Embryonic facial prominence (tissue), 1 donor: ENCODE measurements around the gene CD86.
"Not testable (repeated sequence)": the region's sequence is repeated elsewhere in the genome, so short reads cannot be mapped to it uniquely, and the experiment has no call there.

Source experiments
- DNase-seq: peaks from one replicate; pipeline ENCODE4 v3.0.0-alpha.2; 2016; ENCODE audit errors: extremely low spot score

CD86 gene, protein sequence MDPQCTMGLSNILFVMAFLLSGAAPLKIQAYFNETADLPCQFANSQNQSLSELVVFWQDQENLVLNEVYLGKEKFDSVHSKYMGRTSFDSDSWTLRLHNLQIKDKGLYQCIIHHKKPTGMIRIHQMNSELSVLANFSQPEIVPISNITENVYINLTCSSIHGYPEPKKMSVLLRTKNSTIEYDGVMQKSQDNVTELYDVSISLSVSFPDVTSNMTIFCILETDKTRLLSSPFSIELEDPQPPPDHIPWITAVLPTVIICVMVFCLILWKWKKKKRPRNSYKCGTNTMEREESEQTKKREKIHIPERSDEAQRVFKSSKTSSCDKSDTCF

DNA sequence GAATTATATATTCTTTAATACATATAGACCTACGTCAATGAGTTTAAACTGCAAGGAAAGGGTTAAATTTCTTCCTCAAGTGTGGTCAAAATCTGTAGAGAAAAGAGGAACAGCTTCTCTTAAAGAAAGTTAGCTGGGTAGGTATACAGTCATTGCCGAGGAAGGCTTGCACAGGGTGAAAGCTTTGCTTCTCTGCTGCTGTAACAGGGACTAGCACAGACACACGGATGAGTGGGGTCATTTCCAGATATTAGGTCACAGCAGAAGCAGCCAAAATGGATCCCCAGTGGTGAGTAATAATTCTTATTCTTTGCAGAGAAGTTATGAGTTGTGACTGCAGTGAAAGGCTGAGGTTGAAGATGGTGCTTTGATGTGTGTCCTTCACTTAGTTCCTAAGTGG lies at the start of gene CD86:
CD86 (plus strand) TSS at position 148 of the 400 bp plus-strand sequence; CDS start at position 276, 128 bp downstream.
- DNase-seq: no peak

DNA sequence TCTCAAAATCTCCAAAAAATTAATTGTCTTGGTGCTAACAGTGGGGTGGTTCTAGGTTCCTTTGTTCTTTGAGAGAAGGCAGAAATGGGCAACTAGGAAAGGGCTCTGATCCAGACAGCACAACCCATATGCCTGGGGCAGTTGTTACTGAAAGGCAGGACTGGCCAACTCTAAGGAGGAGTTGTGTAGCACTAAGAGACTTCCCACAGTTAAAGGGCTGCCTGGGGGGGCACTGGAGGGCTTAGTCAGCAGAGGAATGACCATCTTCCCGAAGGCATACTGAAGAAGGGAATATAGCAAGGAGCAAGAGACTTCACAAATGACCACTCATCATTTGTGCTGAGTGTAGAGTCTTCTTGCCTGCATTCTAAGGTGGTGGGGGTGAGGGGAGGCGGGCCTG lies 48.9 kb upstream of the CD86 start:
- no peak for DNase-seq

DNA sequence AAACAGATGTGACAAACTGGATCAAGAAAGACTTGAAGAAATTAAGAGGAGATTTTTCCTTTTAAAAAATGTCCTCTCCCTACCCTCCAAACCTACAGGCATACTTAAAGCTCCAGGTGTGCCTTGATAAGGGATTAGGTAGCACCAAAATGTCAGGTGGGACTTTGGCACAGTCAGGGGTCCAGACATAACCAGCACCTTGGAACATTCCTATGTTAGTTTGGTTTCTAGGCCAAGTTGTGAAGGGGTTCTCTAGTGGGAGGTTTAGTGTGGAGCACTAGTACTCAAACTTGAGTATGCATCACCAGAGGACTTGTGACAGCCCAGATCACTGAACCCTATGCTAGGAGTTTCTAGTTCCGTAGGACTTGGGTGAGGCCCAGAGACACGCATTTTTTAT lies 47.0 kb upstream of the CD86 start:
- DNase-seq: no peak

DNA sequence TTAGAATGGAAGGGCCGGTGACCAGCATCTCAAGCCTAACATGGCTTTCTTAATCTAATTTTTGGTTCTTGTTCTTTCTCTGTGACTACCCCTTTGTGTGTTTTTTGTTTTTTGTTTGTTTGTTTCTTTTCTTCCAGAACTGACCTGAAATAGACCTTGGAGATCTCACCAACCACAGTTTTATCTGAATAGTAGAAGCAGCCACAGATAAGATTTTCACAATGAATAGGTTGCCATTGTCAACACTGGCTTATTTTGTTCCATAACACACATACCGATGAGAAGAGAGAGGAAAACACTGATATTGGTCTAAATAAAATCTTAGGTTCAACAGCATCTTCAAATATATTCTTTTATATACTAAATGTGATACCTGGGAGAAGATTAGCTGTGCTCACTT lies 44.7 kb upstream of the CD86 start:
- DNase-seq: no peak

DNA sequence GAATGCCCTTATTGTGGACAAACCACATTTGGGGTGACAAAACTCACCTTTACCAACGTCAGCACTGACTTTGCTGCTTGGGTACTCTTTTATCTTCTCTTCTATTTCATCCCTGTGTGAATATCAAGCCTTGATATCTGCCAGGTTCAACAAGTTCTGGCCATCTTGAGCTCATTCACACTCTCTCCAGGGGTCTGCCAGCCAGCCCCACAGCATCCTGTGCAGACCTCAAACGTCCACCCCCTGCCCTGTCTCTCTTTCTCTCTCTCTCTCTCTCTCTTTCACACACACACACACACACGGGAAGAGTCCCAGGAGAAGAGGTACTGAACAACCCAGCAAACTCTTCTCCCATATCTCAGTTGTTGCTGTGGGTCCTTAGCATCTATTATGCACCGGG lies 43.8 kb upstream of the CD86 start:
- no peak for DNase-seq

DNA sequence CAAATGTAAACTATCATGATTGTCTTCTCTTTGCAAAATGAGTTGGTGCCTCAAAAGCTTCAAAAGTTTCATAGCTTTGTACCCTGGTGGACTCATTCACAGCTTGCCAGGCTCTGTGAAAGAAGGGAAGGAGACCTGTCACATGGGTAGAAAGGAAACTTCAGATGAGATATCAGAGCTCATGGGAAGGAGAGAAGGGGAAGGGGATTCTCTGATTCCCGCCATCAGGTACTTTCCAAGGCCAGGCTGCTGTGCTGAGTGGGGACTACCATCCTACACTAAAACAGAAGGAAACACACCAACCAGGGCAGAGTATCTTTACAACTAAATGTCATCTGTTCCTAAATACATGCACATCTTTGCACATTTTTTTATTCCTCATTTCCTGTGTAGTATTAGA lies 42.3 kb upstream of the CD86 start:
- DNase-seq: no peak

DNA sequence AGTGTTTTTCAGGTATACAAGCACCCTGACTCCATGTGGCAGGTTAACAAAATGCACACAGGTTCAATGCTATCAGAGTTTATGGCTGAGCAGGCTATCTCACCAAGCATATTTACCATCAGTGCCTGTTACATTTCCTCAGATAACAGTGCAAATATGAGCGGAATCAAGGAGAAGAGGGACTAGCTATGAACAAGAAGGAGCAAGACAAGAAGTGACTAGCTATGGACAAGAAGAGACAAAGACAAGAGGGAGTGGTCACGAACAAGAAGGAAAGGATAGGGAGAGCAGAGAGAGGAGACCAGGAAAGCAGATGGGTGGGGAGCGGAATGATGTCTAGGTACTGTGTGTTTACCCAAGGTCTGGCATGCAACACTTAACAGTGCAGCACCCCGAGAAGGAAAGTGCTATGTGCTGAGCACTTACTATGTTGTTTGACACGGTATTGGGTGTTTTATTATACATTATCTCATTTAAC lies 41.7 kb upstream of the CD86 start:
- no peak for DNase-seq

DNA sequence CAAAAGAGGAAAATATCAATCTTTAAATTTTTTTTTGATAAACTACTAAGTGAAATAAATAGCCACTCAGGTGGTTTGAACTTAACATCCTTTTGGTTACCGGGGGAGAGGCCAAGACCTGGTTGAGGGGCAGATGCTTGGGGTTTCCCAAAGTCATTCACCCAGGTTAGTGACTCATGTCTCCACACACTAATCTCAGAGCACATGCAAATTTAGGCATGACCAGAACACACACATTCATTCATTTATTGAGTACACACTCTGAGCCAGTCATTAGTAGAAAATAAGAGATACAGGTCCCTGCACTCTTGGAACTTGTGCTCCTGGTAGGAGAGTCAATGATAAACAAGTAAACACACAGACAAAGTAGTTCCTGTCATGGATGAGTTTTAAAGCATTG lies 40.4 kb upstream of the CD86 start:
- DNase-seq: no peak

DNA sequence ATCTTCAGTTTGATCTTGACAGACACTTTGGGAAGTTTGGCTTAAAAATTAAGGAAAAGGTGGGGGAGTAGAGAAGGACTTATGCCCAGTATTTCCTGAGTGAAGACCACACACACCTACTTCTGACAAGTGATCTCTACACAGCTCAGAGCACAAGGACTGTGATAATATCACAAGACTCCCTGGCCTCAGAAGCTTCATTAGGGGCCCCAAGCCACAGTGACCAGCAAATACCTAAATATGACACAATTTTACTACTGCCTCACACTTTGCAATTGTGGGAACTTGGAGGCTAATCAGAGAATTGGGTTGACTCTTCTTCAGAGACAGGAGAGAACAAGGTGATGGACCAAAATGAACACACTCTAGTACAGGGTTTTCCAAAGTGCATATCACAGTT lies 35.7 kb upstream of the CD86 start:
- DNase-seq: no peak

DNA sequence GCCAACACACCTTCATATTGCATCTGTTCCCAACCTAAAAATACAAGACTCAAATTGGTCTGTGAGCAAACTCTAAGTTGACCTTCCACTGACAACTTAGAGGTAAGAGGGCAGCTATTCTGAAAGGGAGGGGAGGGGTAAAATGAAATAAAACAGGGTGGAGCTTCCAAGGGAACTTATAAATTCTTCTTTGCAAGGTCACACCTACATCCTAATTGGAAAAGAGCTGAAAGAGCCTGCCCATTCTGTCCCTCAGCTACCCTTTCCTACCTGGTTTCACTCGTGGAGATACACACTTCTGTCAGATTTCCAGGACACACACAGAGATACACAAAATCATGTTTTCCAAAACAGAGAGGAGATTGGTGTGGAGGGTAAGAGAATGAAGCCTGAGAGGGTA lies 34.1 kb upstream of the CD86 start:
- no peak for DNase-seq

DNA sequence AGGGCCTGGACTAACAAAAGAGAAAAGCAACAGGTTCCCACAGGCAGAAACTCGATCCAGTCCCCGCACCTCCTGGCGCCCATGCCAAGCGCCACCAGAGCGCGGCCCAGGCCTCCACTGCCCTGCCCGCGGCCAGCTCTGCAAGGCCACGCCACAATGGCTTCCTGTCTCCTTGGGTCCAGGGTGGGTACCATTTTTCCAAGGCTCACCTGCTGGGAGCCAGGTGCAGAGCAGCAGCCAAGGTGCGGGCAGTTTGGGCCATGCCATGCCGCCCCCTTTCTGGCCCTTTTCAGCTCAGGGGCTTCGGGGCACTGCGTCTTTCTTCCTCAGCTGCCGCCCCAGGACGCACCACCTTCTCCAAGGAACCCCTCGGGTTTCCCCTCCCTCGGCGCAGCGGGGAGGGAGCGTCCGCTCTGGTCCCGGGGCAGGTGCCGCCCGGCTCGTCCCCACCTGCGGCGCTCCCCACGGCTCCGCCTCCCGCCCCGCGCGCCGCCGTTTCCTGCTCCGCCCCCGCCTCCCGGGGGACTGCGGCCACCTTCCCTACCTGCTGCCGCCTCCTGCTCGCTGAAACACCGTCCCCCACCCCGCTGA lies 33.3 kb upstream of the CD86 start, which contains the start of gene ILDR1:
ILDR1 (minus strand) TSS at position 437 of the 591 bp plus-strand sequence; CDS start at position 267, 170 bp downstream.
- DNase-seq: no peak

DNA sequence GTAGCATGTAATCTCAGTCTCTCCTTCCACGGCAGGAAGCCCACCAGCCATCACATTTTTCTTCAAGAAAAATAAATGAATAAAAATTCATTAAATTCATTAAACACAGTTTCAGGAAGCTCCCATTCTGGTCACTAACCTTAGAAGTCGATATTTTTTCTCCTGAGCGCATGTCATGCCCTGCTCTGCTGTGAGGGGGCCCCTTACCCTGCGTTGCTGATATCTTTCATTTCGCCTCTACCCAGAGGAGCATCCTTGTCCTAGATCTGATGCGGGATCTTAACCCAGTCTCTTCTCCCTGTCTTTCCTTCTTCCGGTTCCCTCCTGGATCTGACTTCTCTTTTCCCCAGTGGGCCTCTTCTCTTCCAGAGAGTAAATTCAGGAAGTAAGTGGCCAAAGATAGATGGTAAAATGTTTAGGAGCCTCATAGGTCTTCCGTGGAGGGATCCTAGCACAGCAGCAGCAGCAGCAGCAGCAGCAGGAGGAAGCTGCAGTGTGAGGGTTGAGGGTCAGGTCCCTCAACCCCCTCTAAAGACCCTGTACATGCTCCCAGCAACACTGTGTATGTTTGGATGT lies 31.7 kb upstream of the CD86 start:
- no peak for DNase-seq

DNA sequence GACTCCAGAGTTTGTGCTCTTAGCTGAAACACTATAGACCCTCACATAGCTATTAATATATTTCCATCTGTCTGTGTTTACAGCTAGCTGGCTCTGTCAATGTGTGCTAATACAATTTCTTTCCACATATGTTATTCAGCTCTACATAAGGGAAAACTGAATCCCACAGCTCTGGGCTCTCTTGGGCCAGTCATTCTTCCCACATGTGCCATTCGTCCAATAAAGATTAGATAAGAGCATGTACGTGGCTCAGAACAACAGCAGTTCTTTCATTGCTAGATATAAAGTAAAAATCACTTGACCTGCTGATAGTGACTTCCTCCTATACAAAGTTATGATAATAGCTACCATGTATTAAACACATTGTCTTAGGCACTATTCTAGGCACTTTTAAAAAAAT lies 30.4 kb upstream of the CD86 start:
- DNase-seq: no peak

DNA sequence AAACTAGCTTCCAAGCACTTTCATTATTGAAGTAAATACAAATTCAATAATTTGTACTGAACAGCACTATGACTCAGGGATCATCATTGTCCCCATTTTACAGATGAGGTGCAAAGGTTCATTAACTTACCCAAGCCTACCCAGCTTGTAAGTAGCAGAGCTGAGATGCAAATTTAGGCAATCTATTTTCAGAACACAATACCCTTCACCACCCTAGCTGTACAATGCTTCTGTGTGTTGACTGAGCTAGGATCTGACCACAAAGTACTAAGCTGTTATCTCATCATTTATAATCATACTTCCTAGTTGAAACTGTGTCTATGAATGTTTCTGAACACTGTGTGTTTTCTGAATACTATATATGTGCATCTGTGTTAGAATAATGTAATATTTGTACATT lies 29.9 kb upstream of the CD86 start:
- DNase-seq: no peak

DNA sequence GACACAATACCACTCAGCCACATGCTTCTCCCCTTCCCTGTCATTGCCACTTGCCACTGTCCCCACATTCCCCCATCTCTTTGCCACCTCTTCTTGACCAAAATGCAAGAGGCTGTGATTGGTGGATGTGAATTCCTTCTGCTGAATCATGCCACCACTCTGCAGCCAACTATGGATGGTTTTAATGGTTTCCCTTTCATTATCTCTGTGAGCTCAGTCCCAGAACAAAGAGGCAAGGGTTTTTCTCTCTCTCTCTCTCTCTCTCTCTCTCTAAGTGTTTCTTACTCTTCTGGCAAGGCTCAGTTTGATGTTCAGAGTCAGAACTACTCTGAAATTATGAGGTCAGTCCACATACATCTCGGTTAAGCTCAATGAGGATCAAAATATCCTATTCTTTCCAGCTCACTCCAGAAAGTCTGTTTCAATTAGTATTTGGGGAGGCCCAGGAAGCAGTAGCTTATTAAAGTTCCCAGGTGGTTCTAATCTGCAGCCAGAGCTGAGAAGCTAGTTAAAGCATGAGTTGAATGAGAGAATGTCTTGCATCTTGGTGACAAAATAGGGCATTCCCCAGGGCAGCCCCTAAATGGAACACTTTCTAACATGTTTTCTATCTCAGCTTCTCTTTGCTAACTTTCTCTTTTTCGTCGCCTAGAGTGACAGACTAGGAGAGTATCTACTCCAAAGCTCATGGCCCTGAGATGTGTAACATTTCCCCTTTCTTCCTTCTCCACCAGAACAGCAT lies 24.6 kb upstream of the CD86 start:
- no peak for DNase-seq

DNA sequence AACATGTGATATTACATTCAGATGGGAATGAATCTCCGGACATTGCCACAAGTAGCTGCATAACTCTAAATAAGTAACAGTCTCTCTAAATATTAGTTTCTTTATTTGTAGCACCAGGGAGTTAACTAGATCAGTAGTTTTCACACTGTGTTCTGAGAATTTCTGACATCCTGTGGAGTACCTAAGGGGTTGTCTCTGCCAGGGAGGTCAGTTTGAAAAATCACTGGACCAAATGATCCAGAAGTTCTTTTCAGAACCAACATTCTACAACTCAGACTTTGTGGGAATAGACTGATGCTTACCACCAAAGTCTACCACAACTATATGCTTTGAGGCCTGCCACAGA lies 24.1 kb upstream of the CD86 start:
- DNase-seq: no peak

DNA sequence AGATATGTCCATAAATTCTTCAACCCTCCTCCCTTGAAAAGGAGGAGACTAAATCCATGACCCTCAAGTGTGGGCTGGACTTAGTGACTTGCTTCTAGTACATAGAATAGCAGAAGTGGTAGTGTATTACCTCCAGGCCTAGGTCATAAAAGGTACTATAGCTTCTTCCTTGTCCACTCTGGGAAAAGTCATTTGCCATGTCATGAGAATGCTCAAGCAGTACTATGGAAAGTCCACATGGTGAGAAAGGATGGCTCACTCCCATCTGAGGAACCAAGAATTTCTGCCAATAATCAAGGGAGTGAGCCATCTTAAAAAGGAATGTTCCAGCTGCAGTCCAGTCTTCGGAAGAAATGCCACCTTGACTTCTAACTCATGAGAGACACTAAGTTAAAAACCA lies 22.6 kb upstream of the CD86 start:
- DNase-seq: no peak

DNA sequence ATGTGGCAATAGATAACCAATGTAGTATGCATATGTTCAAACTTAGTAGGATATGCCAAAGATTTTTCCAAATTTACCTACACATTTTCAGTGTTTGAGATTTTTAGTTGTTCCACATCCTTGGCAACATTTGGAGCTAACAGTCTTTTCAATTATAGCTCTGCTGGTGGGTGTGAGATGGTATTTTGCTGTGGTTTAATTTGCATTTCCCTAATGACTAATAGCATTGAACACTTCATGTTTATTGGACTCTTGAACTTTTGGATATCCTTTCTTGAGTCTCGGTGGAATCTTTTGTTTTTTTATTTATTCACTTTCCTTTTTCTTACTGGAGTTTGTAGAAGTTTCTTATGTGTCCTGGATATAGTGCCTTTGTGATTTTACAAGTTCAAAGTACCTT lies 22.1 kb upstream of the CD86 start:
- no peak for DNase-seq

DNA sequence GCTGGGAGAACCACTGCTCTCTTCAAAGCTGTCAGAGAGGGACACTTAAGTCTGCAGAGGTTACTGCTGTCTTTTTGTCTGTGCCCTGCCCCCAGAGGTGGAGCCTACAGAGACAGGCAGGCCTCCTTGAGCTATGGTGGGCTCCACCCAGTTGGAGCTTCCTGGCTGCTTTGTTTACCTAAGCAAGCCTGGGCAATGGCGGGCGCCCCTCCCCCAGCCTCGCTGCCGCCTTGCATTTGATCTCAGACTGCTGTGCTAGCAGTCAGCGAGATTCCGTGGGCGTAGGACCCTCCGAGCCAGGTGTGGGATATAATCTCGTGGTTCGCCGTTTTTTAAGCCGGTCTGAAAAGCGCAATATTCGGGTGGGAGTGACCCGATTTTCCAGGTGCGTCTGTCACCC lies 7.9 kb upstream of the CD86 start:
- not testable (repeated sequence) for DNase-seq

DNA sequence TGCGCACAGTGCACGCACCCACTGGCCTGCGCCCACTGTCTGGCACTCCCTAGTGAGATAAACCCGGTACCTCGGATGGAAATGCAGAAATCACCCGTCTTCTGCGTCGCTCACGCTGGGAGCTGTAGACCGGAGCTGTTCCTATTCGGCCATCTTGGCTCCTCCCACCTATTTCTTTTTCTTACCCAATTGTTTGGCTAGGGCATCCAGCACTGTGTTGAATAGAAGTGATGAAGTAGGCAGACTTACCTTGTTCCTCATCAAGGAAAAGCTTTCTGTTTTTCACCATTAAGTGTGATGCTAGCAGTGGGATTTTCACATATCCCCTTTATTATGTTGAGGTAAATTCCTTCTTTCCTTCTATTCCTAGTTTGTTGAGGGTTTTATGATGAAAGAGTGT lies 7.4 kb upstream of the CD86 start:
- not testable (repeated sequence) for DNase-seq

DNA sequence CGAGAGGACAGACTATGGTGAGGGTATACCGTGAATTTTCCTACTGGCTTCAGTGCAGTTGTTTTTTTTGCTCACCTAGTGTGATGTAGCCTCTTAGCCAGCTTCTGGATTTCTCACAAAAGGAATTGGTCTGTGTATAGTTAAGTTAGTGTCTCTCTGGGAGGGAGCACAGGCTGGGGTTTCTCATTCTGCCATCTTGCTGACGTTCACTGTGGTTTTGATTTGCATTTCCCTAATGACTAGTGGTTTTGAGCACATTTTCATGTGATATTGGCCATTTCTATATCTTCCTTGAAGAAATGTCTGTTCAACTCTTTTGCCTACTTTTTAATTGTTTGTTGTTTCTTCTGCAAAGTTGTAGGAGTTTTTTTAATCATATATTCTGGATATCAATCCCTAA lies 2.2 kb upstream of the CD86 start:
- no peak for DNase-seq

DNA sequence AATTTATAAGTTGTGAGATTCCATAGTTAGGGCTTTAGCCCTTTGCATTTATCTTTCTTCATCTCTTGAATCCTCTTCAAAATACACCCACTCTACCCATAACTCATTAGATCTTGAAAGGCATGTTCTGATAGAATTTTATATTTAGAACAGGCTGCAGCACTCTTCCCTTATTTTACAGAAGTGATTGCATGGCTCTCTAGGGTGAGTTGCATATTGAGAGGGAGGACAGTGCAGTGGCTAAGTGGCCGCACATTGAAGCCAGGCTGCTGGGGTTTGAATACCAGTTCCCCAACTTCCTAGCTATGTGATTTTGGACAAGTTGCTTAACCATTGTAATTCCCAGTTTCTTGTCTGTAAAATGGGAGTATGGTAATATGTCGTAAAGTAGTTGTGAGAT lies 2.5 kb downstream of the CD86 start:
- no peak for DNase-seq

DNA sequence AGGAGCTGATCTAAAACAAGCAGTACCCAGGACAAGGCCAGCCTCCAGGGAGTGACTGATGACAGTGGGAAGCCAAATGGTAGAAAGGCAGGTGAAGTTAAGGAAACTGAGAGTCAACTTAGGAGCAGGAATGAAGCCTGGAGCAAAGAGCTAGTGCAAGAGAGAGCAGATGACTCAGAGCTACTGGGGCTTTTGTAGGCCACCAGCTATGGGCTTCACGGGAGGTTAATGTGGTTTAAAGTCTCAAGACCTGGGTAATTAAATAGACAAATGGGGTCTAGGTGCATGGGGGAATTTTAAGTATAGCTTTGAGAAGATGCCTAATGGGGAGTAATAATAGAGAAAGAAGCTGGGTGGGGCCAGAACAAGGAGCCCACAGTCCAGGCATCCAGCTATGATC lies 3.1 kb downstream of the CD86 start:
- no peak for DNase-seq
